Stimulated activated CD8-positive, alpha-beta memory T cell treated with anti-CD3 and anti-CD28 coated beads, Interleukin-2, amount 100 ng/mL, for 48 hours (primary cell): ENCODE measurements around the gene C6orf52.
A peak's percentile ranks its signal among the peaks of the same experiment; 100 is the strongest.
"Not testable (repeated sequence)": the region's sequence is repeated elsewhere in the genome, so short reads cannot be mapped to it uniquely, and the experiment has no call there.

ENCODE experiments used
- DNase-seq, 2 donors: peaks; one replicate each; pipeline ENCODE4 v3.0.0-alpha.2; 2020; ENCODE audit warnings: low read depth in 2 of 2

The C6orf52 gene

GRCh38 chr6:10694302-10695085 lies at the start of gene C6orf52, which contains the start of gene PAK1IP1:
Gene C6orf52, minus strand, starts transcription at chr6:10694616. Its CDS starts 7,066 bp downstream, at chr6:10687550.
Gene PAK1IP1, plus strand, starts transcription at chr6:10694972. Its CDS starts 14 bp downstream, at chr6:10694986.
- peak; percentile 79 to 90 for DNase-seq

- no peak for DNase-seq
Observed at GRCh38 chr6:10743515-10743914, 49.1 kb upstream of the C6orf52 start.

- DNase-seq, result no peak
Observed at GRCh38 chr6:10742251-10742650, 47.8 kb upstream of the C6orf52 start.

GRCh38 chr6:10741643-10742042 lies 47.2 kb upstream of the C6orf52 start:
- DNase-seq, result not testable (repeated sequence)

GRCh38 chr6:10740061-10740460 lies 45.6 kb upstream of the C6orf52 start:
- DNase-seq, result no peak

GRCh38 chr6:10736731-10737130 lies 42.3 kb upstream of the C6orf52 start:
- DNase-seq, result no peak

- no peak for DNase-seq
Observed at GRCh38 chr6:10733863-10734262, 39.4 kb upstream of the C6orf52 start.

- no peak for DNase-seq
Observed at GRCh38 chr6:10733151-10733715, 38.8 kb upstream of the C6orf52 start.

GRCh38 chr6:10730254-10730653 lies 35.8 kb upstream of the C6orf52 start:
- DNase-seq, result no peak

GRCh38 chr6:10725716-10726115 lies 31.3 kb upstream of the C6orf52 start:
- DNase-seq, result no peak

- no peak for DNase-seq
Observed at GRCh38 chr6:10725044-10725443, 30.6 kb upstream of the C6orf52 start.

- no peak for DNase-seq
Observed at GRCh38 chr6:10723567-10723881, 29.1 kb upstream of the C6orf52 start.

GRCh38 chr6:10722820-10723566 lies 28.6 kb upstream of the C6orf52 start, which contains the start of gene TMEM14C:
Gene TMEM14C, plus strand, starts transcription at chr6:10723070. Its CDS starts 1,544 bp downstream, at chr6:10724614.
- peak; percentile 89 to 91 for DNase-seq

GRCh38 chr6:10722570-10722819 lies 28.1 kb upstream of the C6orf52 start:
- no peak for DNase-seq

- DNase-seq, result no peak
Observed at GRCh38 chr6:10721850-10722569, 27.6 kb upstream of the C6orf52 start.

GRCh38 chr6:10720960-10721849 lies 26.8 kb upstream of the C6orf52 start:
- not testable (repeated sequence) for DNase-seq

GRCh38 chr6:10720265-10720959 lies 26.0 kb upstream of the C6orf52 start:
- peak; percentile 37 to 40 for DNase-seq

- DNase-seq, result no peak
Observed at GRCh38 chr6:10719964-10720264, 25.5 kb upstream of the C6orf52 start.

- no peak for DNase-seq
Observed at GRCh38 chr6:10719296-10719963, 25.0 kb upstream of the C6orf52 start.

GRCh38 chr6:10713962-10714361 lies 19.5 kb upstream of the C6orf52 start:
- DNase-seq, result no peak
